ENCODE results near the gene CPSF3.
A peak's percentile ranks its signal among the peaks of the same experiment; 100 is the strongest.
"Not testable (repeated sequence)": the region's sequence is repeated elsewhere in the genome, so short reads cannot be mapped to it uniquely, and the experiment has no call there.

The CPSF3 gene

DNA sequence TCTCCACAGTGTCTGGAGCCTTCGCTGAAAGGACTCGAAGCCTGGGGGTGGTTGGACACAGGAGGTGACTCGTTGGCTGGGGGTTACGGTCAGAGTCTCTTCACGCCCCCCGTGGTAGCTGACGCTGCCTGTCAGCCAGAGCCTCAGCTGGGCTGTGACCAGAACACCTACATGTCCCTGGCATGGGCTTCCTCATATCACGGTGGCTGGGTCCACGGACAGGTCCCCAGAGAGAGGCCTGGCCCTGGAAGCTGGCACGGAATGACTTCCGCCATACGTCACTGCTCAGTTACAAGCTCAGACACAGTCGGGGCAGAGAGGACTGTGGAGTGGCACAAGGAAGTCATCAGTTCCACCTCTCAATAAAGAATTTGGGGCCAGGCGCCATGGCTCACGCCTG lies 28.6 kb upstream of the CPSF3 start:
- no peak for DNase-seq

GRCh38 chr2:9397201-9397600 lies 26.3 kb upstream of the CPSF3 start:
- DNase-seq = no peak

DNA sequence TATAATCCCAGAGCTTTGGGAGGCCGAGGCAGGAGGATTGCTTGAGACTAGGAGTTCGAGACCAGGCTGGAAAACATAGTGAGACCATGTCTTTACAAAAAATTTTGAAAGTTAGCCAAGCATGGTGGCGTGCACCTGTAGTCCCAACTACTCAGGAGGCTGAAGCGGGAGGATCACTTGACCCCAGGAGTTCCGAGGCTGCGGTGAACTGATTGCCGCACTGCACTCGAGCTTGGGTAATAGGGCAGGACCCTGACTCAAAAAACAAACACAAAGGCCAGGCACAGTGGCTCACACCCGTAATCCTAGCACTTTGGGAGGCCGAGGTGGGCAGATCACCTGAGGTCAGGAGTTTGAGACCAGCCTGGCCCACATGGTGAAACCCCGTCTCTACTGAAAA lies 25.2 kb upstream of the CPSF3 start:
- not testable (repeated sequence) for DNase-seq

DNA sequence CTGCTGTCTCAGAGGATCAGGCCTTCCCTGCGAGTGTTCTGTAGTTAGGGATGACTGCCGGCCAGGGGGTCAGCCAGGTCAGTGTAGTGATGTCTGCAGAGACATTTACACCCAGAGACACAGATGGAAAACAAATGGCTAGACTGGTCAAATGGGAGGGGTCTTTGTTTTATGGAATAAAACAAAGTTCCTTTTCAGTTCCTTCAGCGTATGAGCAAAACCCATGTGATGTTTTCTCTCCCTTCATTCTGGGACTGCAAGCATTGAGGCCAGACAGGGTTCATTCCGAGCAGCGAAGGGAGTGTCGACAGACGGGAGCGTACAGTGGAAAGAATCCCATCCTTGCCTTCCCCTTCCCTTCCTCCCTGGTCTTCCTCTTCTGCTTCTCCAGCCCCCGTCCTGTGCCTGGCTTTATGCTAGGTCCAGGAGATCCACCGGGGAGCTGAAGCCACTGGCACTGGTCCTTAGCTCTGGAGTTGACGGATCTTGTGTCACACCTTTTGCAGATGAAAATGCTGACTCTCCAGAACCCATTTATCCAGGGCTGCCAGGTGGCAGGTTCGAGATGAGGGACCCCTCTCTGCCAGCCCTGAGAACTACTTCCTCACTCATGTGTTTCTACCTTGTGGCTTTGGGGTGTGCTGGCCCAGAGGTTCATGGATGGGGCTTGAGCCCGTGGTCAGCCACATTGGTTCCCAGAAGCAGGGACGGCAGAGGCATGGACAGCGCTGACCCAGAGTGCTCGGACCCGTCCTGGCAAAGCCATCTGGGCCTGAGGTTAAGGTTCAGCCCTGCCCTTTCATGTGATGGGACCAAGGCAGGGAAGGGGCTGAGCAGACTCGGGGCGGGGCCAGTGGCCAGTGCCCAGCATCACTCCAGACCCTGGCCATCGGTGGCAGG lies 24.3 kb upstream of the CPSF3 start:
- no peak for DNase-seq

DNA sequence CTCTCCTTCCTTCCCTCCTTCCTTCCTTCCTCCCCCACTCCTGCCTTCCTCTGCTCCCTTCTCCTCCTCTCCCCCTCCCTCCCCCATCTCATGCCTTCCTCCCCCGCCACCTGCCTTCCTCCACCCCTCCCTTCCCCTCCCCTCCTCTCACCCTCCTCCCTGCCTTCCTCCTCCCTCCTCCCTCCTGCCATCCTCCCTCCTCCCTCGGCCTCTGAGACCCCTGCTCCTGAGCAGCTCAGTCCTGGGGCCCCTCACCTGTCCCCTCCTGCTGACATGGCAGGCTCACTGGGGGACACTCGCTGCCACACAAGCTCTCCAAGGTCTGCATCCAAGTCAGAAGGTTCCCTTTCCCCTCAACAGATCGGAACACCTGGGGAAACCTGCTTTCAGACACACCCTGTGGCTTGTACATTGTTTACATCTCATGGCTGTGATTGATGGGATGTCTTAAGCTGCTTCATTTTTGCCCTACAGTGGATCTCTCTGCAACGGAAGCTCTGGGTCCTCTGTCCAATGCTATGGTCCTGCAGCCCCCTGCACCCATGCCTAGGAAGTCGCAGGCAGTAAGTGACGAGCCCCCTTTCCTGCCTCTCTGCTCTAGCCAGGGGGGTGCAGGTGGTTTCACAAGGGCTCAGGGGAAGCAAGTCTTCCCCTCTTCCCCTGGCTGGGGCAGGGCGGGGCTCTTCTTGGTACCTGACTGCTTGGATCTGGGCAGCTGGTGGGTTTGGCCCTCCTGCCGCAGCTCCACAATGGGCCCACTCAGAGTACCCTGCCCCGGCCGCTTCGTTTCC lies 23.0 kb upstream of the CPSF3 start:
- DNase-seq = no peak

GRCh38 chr2:9401059-9401547 lies 22.4 kb upstream of the CPSF3 start:
- DNase-seq = no peak

- DNase-seq = no peak
These were observed 21.6 kb upstream of the CPSF3 start for GRCh38 chr2:9401646-9402371.

GRCh38 chr2:9403924-9404323 lies 19.5 kb upstream of the CPSF3 start:
- DNase-seq = no peak

DNA sequence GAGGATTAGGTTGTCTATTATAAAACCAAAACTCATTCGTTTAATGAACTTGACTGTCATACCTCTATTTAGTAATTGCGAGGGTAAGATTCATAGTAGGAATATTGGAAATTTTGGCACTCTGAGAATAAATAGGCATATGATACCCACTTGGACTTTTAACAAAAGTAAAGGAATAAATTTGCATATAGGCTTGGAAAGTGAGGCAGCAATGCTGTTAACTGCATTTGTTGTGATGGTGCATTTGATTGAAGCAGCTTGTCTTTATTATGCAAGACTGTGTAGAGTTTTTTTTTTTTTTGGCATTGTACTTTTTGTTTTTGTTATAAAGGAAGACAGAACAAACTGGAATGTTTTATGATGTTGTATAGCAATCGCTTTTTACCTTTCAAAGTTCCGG lies 19.0 kb upstream of the CPSF3 start:
- DNase-seq = no peak

DNA sequence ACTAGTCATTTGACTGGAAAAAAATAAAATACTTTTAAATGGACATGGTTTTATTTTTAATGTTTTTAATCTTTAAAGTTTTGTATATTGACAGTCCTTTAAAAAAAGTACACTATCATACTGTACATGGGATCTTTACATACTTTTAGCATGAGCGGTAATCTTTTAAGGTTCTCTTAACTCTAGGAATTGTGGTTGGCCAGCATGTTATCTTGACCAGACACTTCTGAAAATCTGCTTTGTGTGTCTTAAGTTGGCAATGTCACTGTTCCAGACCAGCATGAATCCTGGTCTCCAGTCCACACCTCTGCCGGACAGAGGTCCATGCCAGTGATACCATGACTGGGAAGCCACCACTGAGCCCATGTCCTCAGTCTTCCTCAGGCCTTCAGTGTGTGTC lies 17.8 kb upstream of the CPSF3 start:
- DNase-seq = peak; percentile 53

DNA sequence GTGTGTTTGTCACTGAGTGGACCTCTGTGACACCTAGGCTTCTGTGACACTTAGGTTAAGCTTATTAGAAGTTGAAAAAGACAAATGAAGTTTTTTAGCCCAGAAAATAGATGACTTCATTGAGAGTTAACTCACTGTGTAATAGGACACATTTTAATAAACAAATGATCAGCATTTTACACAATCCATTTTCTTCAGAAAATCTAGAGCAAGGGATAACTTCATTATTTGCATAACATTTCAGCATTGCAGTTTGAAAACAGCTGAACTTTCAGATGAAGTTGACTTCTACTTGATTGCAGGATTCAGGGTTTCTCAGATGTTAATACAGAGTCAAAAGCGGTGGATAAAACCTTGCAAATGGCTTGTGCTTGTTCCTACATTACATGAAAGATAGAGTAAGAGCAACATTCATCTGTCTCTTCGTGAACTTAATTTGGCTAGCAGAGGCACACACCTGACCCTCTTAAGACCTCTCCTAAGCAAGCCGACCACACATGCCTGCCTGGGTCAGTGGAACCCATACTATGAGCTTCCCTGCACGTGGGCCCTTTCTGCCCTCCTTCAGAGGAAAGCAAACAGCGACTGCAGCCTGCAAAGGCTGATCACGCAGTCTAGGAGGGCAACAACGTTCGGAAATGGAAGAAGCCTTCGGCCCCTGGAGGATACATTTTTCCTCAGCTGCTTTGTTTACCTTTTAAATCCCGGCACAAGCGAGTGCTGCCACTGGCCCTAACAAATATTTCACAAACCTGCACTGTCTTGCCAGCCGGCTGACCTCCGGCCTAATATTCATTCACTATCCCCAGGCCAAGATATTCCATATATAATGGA lies 16.7 kb upstream of the CPSF3 start:
- DNase-seq = no peak

DNA sequence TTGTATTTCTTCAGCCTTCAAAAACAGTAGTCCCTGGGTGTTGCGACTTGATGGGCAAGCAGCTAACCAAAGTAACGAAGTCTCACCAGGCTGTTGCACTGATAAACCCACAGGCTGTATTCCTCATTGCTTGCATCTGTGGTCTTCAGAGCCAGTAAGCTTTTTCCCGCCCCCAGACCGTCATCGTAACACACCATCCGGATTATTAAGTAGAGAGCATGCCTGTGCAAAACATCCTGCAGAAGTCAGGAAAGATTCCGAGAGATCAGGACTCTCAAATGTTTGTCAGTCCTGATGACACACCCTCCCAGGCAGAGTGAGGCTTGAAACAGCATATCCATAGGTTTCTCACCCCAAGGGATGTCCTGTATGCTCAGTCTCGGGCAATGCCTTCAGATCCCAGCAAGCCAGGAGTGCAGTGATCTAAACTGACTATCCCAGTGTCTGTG lies 16.1 kb upstream of the CPSF3 start:
- no peak for DNase-seq

GRCh38 chr2:9408641-9409151 lies 14.8 kb upstream of the CPSF3 start:
- peak; percentile 30 for DNase-seq

- no peak for DNase-seq
These were observed 13.3 kb upstream of the CPSF3 start for GRCh38 chr2:9410108-9410507.

DNA sequence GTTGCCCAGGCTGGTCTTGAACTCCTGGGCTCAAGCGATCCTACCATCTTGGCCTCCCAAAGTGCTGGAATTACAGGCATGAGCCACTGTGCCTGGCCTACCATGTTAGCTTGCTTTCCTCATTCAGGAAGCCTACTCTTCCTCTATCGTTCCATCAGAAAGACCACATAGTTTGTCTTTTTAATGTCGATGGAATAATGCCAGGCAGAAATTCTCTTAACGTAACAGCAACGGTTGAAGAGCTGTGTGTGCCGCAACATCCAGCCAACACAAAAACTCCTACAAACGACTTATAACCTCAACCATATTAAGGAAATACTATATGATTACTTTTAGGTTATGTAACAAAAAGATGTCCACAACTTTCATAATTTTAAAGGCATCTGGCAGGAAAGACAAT lies 10.7 kb upstream of the CPSF3 start:
- DNase-seq = no peak

- no peak for DNase-seq
These were observed 7.8 kb upstream of the CPSF3 start for GRCh38 chr2:9415516-9416169.

- DNase-seq = no peak
These were observed 7.0 kb upstream of the CPSF3 start for GRCh38 chr2:9416267-9416961.

- no peak for DNase-seq
These were observed 6.5 kb upstream of the CPSF3 start for GRCh38 chr2:9416962-9417316.

DNA sequence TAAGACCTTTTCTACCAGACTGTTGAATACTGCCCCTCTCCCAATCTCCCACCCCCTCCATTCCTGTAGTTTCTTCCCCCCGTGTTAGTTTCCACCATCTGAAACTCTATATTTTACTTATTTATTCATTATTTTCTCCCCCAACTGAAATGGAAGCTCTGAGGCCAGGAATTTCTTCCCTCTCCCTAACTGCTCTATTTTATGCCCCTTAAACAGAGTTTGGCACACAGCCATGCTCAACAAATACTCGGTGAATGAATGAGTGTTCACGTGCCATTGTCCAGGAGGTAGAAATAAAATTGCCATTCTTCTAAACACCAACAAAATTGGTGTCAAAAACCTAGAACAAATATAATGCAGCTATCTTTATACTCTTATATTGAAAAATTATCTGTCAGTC lies 5.7 kb upstream of the CPSF3 start:
- no peak for DNase-seq

DNA sequence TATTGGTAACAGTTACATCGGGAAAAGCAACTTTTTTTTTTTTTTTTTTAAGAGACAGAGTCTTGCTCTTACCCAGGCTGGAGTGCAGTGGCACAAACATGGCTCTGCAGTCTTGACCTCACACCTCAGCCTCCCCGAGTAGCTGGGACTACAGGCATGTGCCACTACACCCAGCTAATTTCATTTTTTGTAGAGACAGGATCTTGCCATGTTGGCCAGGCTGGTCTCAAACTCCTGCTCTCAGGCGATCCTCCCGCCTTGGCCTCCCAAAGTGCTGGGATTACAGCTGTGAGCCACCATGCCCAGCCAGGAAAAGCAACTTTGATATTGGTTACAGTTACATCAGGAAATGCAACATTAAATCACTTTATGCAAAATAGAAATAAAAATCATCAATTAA lies 4.7 kb upstream of the CPSF3 start:
- no peak for DNase-seq

DNA sequence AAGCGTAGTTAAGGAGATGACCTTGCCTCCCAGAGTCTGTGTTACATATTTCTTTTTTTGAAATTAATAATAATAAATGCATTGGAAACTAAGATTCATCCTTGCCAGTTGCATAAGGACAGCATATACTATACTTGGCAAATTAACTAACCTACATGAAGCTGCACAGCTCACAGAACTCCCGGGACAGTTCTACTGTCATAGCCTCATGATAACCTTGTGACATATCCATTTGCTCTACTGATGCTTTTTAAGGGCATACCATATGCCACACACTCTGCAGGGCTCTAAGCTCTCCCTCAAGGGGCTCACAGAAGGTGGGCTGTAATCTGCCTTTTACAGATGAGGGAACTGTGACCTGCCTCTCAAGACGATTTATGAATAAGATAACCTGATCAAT lies 3.9 kb upstream of the CPSF3 start:
- no peak for DNase-seq
